NCI-H2171 (cell line): Measurements from ENCODE around the gene UGT1A5.

Source experiments
- DNase-seq: peaks from one replicate; lab custom pipeline; 2025; lab: John Stamatoyannopoulos, UW

UGT1A5 gene

DNA sequence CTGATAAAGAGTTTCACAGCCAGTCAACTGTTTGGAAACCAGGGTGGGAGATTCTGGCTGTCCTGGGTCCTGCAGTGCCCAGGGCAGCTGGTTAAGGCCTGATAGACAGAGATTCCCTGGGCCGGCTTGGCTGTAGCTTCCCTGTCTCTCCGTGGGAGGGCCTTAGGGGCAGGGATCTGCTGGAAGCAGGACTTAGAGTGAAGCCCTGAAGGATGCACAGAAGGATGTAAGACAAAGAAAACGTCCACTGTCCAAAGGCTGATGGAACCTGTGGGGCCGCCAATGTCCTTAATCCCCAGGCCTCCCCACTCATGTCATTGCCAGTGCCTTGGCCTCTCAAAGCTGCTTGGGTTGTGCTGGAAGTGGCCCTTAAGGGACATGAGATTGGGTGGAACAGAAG lies 98.4 kb downstream of the UGT1A5 start:
- DNase-seq = no peak

DNA sequence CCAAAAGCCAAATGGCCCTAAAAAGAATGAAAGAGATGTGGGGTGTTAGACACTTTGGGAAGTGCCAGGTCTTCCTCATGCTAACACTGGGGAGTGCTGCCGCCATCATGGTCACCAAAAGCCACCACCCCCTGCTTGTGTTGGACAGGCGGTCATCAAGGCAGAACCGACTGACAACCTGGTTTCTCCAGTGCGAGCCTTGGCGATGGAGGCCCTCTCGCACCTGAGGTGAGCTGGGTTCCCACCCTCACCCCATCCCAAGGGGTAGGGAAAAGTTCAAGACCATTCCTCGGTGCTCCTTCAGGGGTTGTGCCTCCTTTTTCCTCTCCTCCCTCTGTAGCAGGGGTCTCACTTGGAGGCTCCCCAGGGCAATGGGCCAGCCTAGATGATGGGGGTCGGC lies 99.0 kb downstream of the UGT1A5 start:
- DNase-seq = no peak

DNA sequence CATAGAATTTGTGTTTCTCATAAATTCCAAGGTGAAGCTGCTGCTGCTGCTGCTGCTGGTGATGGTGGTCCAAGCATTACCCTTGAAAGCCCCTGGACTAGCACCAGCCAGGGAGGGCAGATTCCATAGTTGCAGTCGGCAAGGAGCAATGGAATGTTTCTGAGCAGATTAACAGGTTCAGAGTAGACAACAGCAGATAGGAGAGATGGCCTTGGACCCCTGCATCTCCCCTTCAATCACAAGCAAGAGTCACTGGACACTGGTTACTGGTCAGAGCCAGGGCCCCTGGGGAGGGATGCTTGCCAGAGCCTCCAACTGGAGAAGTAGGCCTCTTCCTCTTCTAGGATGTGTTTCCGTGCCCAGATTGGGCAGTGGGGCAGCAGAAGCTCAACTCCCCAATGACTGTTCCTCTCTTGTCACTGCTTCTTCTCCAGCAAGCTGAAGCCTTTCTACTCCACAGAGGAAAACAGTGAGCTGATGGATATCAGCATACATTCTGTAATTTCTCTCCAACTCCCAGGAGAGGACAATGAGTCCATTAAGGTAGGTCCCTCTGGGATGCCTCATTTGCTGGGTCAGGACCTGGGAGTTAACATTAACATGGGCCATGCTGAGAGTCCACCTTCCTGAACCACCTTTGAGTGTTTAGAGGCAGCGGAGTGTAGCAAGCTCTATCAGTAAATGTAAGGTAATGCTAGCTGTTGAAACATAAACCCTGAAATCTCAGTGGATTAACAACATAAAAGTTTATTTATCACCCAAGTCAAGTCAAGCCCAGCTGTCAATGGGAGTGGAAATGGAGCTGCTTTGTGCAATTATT lies 100.7 kb downstream of the UGT1A5 start:
- no peak for DNase-seq

DNA sequence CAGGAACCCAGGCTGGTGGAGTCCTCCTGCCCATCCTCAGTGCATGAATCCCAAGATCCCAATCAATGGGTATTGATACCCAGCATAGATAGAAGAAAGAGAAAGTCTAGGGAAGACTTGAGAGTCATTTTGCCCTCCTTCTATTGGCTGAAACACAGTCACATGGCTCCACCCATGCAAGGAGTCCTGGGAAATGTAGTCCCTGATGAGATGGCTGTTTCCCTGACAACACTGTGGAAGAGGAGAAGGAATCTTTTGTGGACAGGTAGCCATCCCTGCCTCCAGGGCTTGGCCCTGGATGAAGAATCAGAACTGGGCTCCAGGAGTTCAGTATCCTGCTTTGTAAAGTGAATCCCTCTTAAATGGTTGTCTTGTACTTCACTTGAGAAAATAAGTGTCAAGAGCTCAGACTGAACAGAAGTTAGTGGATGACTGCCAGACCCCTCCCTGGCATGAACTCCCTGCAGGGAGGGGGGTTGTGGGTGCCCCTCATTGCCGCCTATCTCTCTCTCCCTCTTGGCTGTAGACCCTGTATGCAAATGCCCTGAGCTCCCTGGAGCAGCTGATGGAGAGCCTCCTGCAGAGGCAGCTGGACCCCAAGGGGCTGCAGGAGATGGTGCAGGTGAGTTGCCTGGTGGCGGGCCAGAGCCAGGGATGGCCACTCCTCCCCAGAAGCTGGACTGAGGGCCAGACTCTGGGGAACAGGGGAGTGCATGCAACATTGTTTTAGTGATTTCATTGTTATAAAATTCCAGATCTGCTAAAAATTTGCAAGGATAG lies 101.5 kb downstream of the UGT1A5 start:
- DNase-seq = no peak

DNA sequence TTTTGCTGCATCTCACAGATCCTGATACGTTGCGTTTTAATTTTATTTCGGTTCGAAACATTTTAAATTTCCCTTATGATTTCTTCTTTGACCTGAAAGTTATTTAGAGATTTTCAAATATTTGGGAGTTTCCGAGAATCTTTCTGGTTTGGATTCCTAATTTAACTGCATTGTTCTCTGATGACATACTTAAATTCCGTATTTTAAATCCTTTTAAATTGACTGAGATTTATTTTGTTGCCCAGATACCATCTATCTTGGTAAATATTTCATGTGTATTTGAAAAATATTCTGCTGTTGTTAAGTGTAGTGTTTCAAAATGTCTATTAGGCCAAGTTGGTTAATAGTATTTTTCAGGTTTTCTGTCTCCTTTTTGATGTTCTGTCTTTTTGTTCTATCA lies 103.2 kb downstream of the UGT1A5 start:
- no peak for DNase-seq

DNA sequence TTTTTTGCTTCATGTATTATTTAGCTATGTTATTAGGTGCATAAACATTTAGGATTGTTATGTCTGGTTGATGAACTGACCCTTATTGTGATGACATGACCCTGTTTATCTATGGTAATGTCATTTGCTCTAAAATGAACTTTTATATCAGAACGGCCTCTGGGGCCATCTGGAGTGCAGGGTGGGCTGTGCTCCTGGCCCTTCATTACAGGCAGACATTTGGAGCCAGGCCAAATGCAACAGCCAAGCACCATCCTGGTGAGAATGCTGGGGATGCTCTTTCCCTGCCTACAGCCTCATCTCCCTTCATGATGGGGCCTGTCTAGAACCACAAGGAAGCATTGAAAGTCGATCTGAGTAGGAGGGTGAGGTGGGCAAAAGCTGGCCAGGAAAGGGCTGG lies 103.6 kb downstream of the UGT1A5 start:
- no peak for DNase-seq

DNA sequence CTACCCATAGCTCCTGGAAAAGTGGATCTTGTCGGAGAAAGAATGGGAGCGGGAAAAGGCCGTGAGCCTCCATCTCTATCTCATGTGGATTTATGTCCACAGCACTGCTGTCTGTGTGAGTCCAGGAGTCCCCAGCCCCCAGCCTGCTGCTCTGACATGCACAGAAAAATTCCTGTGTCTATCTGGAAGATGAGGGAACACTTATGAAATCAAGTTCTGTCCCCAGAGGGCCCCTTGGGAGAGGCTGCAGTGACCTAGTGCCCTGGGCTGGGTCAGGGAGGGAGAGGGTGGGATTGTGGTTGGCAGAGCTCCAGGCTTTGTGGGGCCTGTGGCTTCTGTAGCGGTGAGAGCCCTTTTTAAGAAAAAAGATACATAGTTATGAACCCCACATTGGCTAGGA lies 104.1 kb downstream of the UGT1A5 start:
- no peak for DNase-seq

DNA sequence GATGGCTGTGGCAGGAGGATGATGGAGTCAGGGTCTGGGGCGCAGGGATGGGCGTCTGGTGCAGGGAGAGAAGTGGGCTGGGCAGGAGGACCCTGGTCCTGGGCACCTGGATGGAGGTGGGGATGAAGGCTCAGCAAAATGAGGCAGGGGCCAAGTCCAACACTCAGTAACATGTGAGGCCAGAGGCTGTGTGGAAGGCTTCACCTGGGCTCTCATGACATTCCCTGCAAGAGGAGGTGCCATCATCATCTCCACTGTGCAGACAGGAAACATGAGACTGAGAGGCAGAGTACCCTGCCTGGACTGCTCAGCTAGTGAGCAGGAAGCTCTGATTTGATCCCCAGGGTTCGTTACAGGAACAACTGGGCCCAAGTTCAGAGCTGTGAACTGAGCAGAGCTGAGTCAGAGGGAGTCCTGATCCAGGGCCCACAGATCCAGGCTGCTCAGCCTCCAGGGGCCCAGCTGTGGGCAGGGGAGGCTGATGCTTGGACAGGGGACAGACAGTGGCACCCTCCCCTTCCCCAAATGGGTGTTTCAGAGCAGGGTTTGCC lies 104.7 kb downstream of the UGT1A5 start:
- no peak for DNase-seq

DNA sequence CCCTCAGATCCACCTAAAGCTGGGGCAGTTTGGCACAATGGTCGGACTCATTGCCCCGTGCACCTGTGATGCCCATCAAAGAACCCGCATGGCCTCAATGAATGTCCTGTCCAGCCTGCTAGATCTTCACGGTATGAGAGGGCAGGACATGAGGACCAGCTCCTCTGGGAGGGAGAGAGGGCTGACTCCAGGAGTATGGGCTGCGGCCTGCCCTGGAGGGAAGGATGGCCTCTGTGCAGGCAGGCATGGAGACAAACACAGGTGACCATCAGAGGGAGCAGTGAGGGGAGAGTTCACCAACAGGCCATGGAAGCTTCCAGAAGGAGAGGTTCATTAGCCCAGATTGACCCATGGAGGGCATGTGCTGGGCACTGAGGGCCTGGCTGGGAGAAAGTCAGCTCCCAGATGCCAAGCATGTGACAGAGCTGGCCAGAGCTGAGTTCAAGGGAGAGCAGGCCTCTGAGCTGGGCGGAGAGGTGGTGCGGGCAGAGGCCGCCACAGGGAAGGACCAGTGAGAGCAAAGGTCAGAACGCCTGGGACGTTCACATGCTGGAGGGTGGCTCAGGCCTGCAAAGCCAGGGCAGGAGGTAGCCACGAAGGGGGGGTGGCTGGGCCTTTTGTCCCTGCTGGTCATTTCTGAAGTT lies 105.4 kb downstream of the UGT1A5 start:
- no peak for DNase-seq

DNA sequence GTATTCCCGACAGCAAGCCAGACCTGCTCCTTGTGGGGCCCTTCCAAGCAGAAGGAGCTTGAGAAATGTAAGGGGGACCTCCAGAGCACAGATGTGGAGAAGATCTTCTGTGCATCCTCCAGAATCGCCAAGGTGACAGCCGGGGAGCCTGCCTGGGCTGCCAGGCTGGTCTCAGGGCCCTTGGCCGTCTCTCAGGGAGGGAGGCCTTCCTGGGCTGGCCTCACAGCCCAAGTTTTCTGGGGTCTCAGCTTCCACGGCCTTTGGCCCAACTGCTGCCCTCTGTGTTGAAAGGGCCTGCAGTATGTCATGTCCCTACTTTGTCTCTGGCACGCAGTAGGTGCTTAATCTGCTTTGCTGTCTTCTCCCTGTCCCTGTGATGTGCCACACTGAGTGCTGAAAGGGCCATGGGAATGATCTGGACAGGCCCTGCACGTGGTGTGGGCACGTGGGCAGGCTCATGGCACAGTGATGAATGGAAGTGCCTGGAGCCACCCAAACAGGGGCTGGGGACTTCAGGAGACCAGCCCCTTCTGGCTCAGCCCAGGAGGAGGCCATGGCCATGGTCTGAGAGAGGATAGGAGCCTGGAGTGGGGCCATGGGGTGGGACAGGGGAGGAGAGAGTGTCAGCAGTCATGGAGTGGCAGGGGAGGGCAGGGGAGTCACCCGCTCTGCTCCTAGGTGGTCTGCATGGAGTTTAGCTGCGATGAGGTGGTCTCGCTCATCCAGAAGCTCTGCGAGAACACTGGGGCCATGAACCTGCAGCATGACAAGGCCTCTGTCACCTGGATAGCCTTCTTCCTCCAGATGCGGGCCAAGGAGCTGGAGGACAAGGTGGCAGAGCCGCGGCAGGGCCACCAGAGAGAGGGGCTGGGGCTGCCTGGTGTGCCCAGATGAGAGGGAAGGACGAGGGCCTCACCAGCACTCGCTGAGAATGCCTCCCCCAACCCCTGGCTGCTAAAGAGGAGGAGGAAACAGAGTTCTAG lies 106.2 kb downstream of the UGT1A5 start:
- DNase-seq = no peak

DNA sequence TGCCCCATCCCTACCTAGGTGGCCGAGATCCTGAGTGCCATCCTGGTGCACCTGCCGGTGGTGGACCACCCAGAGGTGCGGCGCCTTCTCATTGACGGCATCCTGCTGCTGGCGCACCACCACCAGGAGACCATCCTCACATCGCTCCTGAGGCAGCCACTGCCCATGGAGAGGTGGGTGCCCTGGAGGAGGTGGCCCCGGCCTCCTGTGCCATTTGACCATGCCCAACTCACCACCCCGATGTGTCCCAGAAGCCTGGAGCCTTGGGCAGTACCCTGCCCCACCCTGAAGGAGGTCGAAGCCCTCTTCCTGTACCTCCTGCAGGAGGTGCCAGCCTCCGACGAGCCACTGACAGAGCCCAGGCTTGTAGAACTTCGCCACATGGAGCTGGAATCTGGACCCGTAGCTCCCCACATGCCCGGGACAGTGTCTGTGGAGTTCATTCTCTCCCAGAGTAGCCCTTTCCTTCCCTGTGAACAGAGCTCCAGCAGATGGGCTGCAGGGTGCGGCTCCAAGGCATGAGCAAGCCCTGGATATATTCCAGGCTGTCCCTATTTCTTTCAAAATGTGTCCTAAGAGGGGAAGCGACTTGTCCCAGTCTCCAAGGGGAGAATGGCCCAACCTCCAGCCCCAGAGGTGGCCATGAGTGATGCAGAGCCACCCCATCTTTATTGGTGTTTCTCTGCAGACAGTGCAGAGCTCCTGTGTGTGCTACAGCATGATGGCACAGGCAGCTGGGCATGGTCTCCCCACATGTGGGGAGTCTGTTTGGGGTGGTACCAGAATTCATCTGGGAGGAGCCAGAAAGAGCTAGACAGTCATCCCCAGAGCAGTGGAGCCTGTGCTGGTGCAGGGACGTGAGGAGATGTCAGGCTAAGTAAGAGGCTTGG lies 107.4 kb downstream of the UGT1A5 start:
- no peak for DNase-seq

DNA sequence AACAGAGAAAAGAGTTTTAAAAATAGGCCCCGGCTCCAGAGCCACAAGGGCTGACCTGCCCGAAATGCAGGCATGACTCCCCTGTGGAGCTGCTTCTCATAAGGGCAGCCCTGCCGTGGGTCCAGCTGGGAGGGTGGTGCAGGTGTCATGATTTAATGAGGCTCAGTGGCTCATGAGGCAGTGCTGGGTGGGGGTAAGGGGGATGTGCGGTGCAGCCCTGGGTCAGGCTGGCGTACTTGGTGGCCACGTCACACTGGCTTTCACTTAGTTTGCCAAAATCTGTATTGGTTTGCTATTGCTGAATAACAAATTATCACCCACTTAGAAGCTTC lies 108.0 kb downstream of the UGT1A5 start:
- no peak for DNase-seq

DNA sequence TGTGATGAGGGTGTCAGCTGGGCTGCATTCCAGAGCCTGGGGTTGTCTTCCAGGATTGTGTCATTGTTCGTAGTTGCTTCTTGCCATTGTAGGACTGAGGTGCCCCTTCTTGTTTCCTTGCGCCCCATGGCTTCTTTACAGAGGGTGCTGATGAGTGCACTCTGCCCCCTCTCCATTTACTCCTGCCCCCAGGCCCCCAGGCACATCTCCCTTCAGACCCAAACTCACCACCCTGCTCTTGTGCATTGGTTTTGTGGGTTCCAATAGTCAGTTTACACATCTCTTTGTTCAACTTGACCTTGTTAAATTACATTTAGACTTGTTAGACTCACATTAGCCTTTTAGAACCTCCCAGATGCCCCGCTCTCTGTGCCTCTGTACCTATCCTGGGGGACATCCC lies 108.5 kb downstream of the UGT1A5 start:
- no peak for DNase-seq

DNA sequence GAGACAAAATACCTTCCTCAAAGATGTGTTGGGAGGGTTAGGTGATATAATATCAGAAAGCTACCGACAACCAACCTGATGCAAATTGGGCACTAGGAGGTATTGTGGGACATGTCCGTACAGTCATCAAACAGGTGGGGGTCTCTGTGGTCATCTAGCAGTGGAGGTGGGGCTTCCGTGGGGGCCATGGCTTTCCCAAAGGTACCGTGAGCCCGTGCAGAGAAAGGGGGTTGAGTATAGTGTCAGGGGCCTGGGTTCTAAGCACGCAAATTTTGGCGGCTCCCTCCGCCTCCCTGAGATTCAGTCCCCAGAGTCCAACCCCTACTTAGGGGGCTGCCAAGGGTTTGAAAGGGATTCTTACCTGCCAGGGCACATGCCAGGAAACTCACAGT lies 109.0 kb downstream of the UGT1A5 start:
- no peak for DNase-seq

DNA sequence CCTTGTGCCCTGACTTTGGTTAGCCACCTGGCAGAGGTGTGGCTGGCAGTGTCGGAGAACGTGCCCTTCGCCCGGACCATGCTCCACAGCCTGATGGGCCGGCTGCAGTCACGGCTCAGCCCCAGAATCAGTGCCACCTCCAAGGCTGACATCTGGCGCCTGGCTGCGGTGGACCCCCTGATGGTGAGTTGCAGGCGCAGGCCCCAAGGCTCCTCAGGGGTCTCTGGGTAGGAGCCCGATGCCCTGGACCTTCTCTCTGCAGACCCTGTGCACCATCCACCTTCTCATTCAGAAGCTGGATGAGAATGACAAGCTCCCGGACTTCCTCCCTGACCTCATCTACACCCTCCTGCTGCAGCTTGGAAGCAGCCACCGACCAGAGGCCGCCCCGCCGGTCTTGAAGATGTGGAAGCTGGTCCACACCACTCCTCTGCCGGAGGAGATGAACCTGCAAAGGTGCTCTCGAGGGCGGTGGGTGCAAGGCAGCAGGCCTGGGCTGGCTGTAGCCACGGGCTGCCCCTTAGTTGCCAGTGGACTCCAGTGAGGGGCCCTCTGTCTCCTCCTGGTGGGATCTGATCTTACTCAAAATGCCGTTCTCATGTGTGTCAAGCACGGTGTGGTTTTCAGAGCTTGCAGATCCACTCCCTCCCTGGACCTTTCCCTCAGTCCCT lies 109.5 kb downstream of the UGT1A5 start:
- no peak for DNase-seq
